H7 (cell line): ENCODE measurements around the gene TRIM49D1. TPM values are rescaled to one million over a fixed set of nuclear protein-coding genes. Genes with fewer than 3 reads are reported as not detected.
"Not testable (repeated sequence)": the region's sequence is repeated elsewhere in the genome, so short reads cannot be mapped to it uniquely, and the experiment has no call there.

Experiments
- DNase-seq: peaks from one replicate; pipeline ENCODE4 v3.0.0; 2012
- H3K27me3 ChIP-seq: 2 replicates; pipeline ENCODE4 v1.6.0; 2011; ENCODE audit warnings: mild to moderate bottlenecking, low read length; ENCODE audit not compliant: control insufficient read depth, insufficient read depth
- H3K36me3 ChIP-seq: replicated peaks from 2 replicates; pipeline ENCODE4 v1.5.1; 2011; ENCODE audit warnings: low read length; ENCODE audit not compliant: control insufficient read depth, insufficient read depth
- H3K4me3 ChIP-seq: 2 replicates; pipeline ENCODE4 v1.5.1; 2011; ENCODE audit warnings: low read depth, mild to moderate bottlenecking, control low read depth, low read length, moderate library complexity; ENCODE audit not compliant: insufficient read depth
- total RNA-seq: library from RNA; depleted of rRNA; stranded (reverse); fragments of >200 nt; shearing (Covaris generic); gene quantifications from 2 replicates; pipeline ENCODE4 v1.2.3, GENCODE V29; 2014; rRNA removed

TRIM49D1 gene
- total RNA-seq: not detected in 2 replicates

GRCh38 chr11:89922195-89922660, at the start of gene TRIM49D1:
Gene TRIM49D1 (minus strand): TSS chr11:89922245. CDS start chr11:89917710, 4,535 bp downstream.
- no peaks in the 10 kb centered on the region for H3K27me3 ChIP-seq

GRCh38 chr11:89965737-89966136, 43.7 kb upstream of the TRIM49D1 start, which contains the start of gene TRIM64:
Gene TRIM64 (plus strand): TSS chr11:89966037. CDS start chr11:89968504, 2,467 bp downstream.
- not testable (repeated sequence) for H3K27me3 ChIP-seq, H3K36me3 ChIP-seq, DNase-seq, H3K4me3 ChIP-seq

More at GRCh38 chr11:89922195-89922660, at the start of gene TRIM49D1:
- DNase-seq: no peak
- no peak within 1 kb of the TSS for H3K4me3 ChIP-seq
- no peaks in the 10 kb centered on the region for H3K36me3 ChIP-seq

- not testable (repeated sequence) for H3K27me3 ChIP-seq, H3K4me3 ChIP-seq, DNase-seq, H3K36me3 ChIP-seq
Observed at GRCh38 chr11:89960833-89961232, 38.8 kb upstream of the TRIM49D1 start.

- H3K27me3 ChIP-seq, DNase-seq, H3K4me3 ChIP-seq, H3K36me3 ChIP-seq: not testable (repeated sequence)
Observed at GRCh38 chr11:89923764-89924163, 1.7 kb upstream of the TRIM49D1 start, which contains the start of gene TRIM49D2. Gene TRIM49D2 (plus strand): TSS chr11:89924064. CDS start chr11:89926762, 2,698 bp downstream.

- H3K36me3 ChIP-seq, H3K4me3 ChIP-seq, DNase-seq, H3K27me3 ChIP-seq: not testable (repeated sequence)
Observed at GRCh38 chr11:89900809-89901208, 21.2 kb downstream of the TRIM49D1 start.

GRCh38 chr11:89893245-89893644, 28.8 kb downstream of the TRIM49D1 start:
- not testable (repeated sequence) for H3K4me3 ChIP-seq, DNase-seq, H3K36me3 ChIP-seq, H3K27me3 ChIP-seq

GRCh38 chr11:89877511-89877910, 44.5 kb downstream of the TRIM49D1 start:
- not testable (repeated sequence) for H3K4me3 ChIP-seq, DNase-seq, H3K27me3 ChIP-seq, H3K36me3 ChIP-seq

GRCh38 chr11:89872588-89872987, 49.5 kb downstream of the TRIM49D1 start:
- H3K4me3 ChIP-seq, H3K27me3 ChIP-seq, H3K36me3 ChIP-seq, DNase-seq: not testable (repeated sequence)

- not testable (repeated sequence) for H3K27me3 ChIP-seq, H3K4me3 ChIP-seq, DNase-seq, H3K36me3 ChIP-seq
Observed at GRCh38 chr11:89865223-89865622, 56.8 kb downstream of the TRIM49D1 start.

- not testable (repeated sequence) for H3K36me3 ChIP-seq, H3K27me3 ChIP-seq, DNase-seq, H3K4me3 ChIP-seq
Observed at GRCh38 chr11:89863906-89864704, 57.9 kb downstream of the TRIM49D1 start.

Other genes with a start within 250 kb of the TRIM49D1 start
- gene TRIM77, start 211.9 kb downstream of the TRIM49D1 start, total RNA-seq: not detected in 2 replicates
- not detected in 2 replicates for gene TRIM49, start 113.7 kb downstream of the TRIM49D1 start, total RNA-seq
- gene TRIM64B, start 43.8 kb downstream of the TRIM49D1 start, total RNA-seq: not detected in 2 replicates
- not detected in 2 replicates for gene TRIM49D2, start 1.8 kb upstream of the TRIM49D1 start, total RNA-seq
- gene TRIM64, start 43.8 kb upstream of the TRIM49D1 start, total RNA-seq: not detected in 2 replicates
- gene TRIM49C, start 108.9 kb upstream of the TRIM49D1 start, total RNA-seq: not detected in 2 replicates
- gene UBTFL1, start 163.7 kb upstream of the TRIM49D1 start, total RNA-seq: not detected in 2 replicates
- gene NAALAD2, start 212.4 kb upstream of the TRIM49D1 start, total RNA-seq: 4.0 and 6.7 TPM in 2 replicates